ENCODE results near the gene CCDC3.

- TF ChIP-seq EZH2 (IDR thresholded peaks at IDR 0.05; ENCODE audit: borderline replicate concordance, insufficient read depth, low read length, poor library complexity, severe bottlenecking) (no peak), REST (IDR thresholded peaks at IDR 0.05; ENCODE audit: borderline replicate concordance) (no peak), TAF1 (IDR thresholded peaks at IDR 0.05; ENCODE audit: low read depth) (no peak), CTCF (IDR thresholded peaks at IDR 0.05; ENCODE audit: poor library complexity, severe bottlenecking) (no peak)
These were observed 154.0 kb downstream of the CCDC3 start for GRCh38 chr10:12847361-12847975.

All from neural cell (in vitro differentiated cells).